SK-N-SH (cell line): Measurements from ENCODE around the gene ANO9. TPM values are rescaled to one million over a fixed set of nuclear protein-coding genes. Genes with fewer than 3 reads are reported as not detected.

ENCODE experiments used
- CTCF ChIA-PET: fragments of 300-600, 350-600 bp; formaldehyde crosslinking; extraction: SDS; loops from one replicate; lab custom pipeline; 2021; lab: Yijun Ruan, JAX
- POLR2A ChIA-PET: fragments of 350-600 bp; sonication (Branson Sonifier 250); formaldehyde crosslinking; extraction: SDS; loops from one replicate; lab custom pipeline; 2020; ENCODE audit warnings: antibody characterized with exemption, inconsistent platforms; lab: Yijun Ruan, JAX
- DNase-seq: peaks from one replicate; pipeline ENCODE4 v3.0.0; 2012
- H2AFZ ChIP-seq: fragments of 200-600 bp; sonication (generic); 2 replicates; pipeline ENCODE4 v1.8.1; 2016; ENCODE audit warnings: antibody characterized with exemption, mild to moderate bottlenecking, low read depth
- H3F3A ChIP-seq: fragments of 200-600 bp; sonication (generic); replicated peaks from 2 replicates; pipeline ENCODE3; 2016; ENCODE audit warnings: antibody characterized with exemption, mild to moderate bottlenecking; ENCODE audit not compliant: insufficient read depth
- H3K27ac ChIP-seq, 2 experiments: fragments of 200-500 bp in 1 of 2; fragments of 200-600 bp in 1 of 2; sonication (Bioruptor generic) in 1 of 2; sonication (generic), shearing (Covaris generic) in 1 of 2; 2 replicates each; pipeline versions ENCODE4 v1.5.1 to v1.6.1; 2014 to 2016; ENCODE audit warnings: low read depth in 2 of 2, inconsistent platforms in 1 of 2, low read length in 1 of 2, mild to moderate bottlenecking in 1 of 2, mixed read lengths in 1 of 2
- H3K27me3 ChIP-seq: fragments of 200-600 bp; sonication (generic), shearing (Covaris generic); 2 replicates; pipeline ENCODE4 v1.6.1; 2016; ENCODE audit warnings: mixed run types; ENCODE audit not compliant: insufficient read depth
- H3K36me3 ChIP-seq, 2 experiments: fragments of 200-500 bp in 1 of 2; fragments of 200-600 bp in 1 of 2; sonication (Bioruptor generic) in 1 of 2; sonication (generic) in 1 of 2; replicated peaks in 1 of 2; 2 replicates each; pipeline versions ENCODE3 to v1.5.1; 2014 to 2016; ENCODE audit warnings: low read length in 1 of 2, mild to moderate bottlenecking in 1 of 2; ENCODE audit not compliant: insufficient read depth in 2 of 2, control insufficient read depth in 1 of 2
- H3K4me1 ChIP-seq, 2 experiments: fragments of 200-500 bp in 1 of 2; fragments of 200-600 bp in 1 of 2; sonication (Bioruptor generic) in 1 of 2; sonication (generic), shearing (Covaris generic) in 1 of 2; 2 replicates each; pipeline versions ENCODE4 v1.5.1 to v1.6.1; 2014 to 2016; ENCODE audit warnings: low read depth in 1 of 2, low read length in 1 of 2, mixed run types in 1 of 2; ENCODE audit not compliant: insufficient read depth in 2 of 2, control insufficient read depth in 1 of 2
- H3K4me2 ChIP-seq: fragments of 200-600 bp; sonication (generic), shearing (Covaris generic); 2 replicates; pipeline ENCODE4 v1.6.1; 2017; ENCODE audit warnings: mixed run types
- H3K4me3 ChIP-seq, 2 experiments: fragments of 200-500 bp in 1 of 2; fragments of 200-600 bp in 1 of 2; sonication (Bioruptor generic) in 1 of 2; sonication (generic), shearing (Covaris generic) in 1 of 2; 2 replicates each; pipeline versions ENCODE4 v1.5.1 to v1.8.1; 2014 to 2016; ENCODE audit warnings: low read depth in 2 of 2, inconsistent platforms in 1 of 2, low read length in 1 of 2, mild to moderate bottlenecking in 1 of 2, mixed read lengths in 1 of 2, moderate library complexity in 1 of 2
- H3K79me2 ChIP-seq: fragments of 200-600 bp; sonication (generic); 2 replicates; pipeline ENCODE4 v1.8.1; 2017; ENCODE audit warnings: mild to moderate bottlenecking; ENCODE audit not compliant: insufficient read depth
- H3K9ac ChIP-seq: fragments of 200-600 bp; sonication (generic); 2 replicates; pipeline ENCODE4 v1.6.1; 2017; ENCODE audit warnings: mixed run types
- H3K9me2 ChIP-seq: fragments of 200-600 bp; sonication (generic); 2 replicates; pipeline ENCODE4 v1.6.1; 2017; ENCODE audit warnings: mixed run types
- H3K9me3 ChIP-seq: fragments of 200-600 bp; sonication (generic); 2 replicates; pipeline ENCODE4 v1.6.1; 2017; ENCODE audit warnings: mixed run types, mild to moderate bottlenecking, moderate library complexity
- H4K20me1 ChIP-seq: fragments of 200-600 bp; sonication (generic); 2 replicates; pipeline ENCODE4 v1.6.1; 2017; ENCODE audit warnings: mild to moderate bottlenecking, mixed run types; ENCODE audit not compliant: insufficient read depth
- CHD2 ChIP-seq: fragments of 150-350 bp; IDR thresholded peaks from 2 replicates; pipeline ENCODE4 v1.6.1; 2018; ENCODE audit warnings: low read length; ENCODE audit not compliant: partially characterized antibody
- FOXM1 ChIP-seq: IDR thresholded peaks from 2 replicates; pipeline ENCODE4 v1.4.0; 2012; ENCODE audit warnings: low read depth, mild to moderate bottlenecking
- GABPA ChIP-seq: IDR thresholded peaks from 2 replicates; pipeline ENCODE4 v1.4.0; 2012; ENCODE audit warnings: low read depth, mild to moderate bottlenecking
- GATA2 ChIP-seq: sonication (generic); formaldehyde crosslinking; IDR thresholded peaks from 2 replicates; pipeline ENCODE4 v1.5.0; 2020; ENCODE audit warnings: mild to moderate bottlenecking, missing genetic modification reagents
- IRF3 ChIP-seq: fragments of 150-350 bp; IDR thresholded peaks from 2 replicates; pipeline ENCODE4 v1.6.1; 2016; ENCODE audit warnings: mild to moderate bottlenecking, low read depth, low read length
- MXI1 ChIP-seq: IDR thresholded peaks from 2 replicates; pipeline ENCODE4 v1.6.1; 2012; ENCODE audit warnings: mild to moderate bottlenecking, low read depth, low read length, improper control_type of control experiment
- RAD21 ChIP-seq: IDR thresholded peaks from 2 replicates; pipeline ENCODE4 v1.6.1; 2012; ENCODE audit warnings: mild to moderate bottlenecking, low read length
- RCOR1 ChIP-seq: fragments of 150-350 bp; IDR thresholded peaks from 2 replicates; pipeline ENCODE4 v1.6.1; 2017; ENCODE audit warnings: antibody characterized with exemption, low read length
- RXRA ChIP-seq: IDR thresholded peaks from 2 replicates; pipeline ENCODE4 v1.4.0; 2012; ENCODE audit warnings: low read depth, mild to moderate bottlenecking, borderline replicate concordance
- TEAD4 ChIP-seq: IDR thresholded peaks from 2 replicates; pipeline ENCODE4 v1.4.0; 2012; ENCODE audit warnings: mild to moderate bottlenecking, borderline replicate concordance; ENCODE audit not compliant: insufficient read depth
- ZBTB33 ChIP-seq: IDR thresholded peaks from 2 replicates; pipeline ENCODE4 v1.4.0; 2012; ENCODE audit warnings: low read depth, borderline replicate concordance
- WGBS: methylation state at CpG from one replicate; pipeline ENCODE4 v1.1.6; 2017; ENCODE audit warnings: low lambda C conversion rate; 5-methylcytosine and 5-hydroxymethylcytosine counted together
- polyA plus RNA-seq, 3 experiments: library from polyadenylated mRNA; depleted of rRNA; stranded (reverse); fragments of >200 nt; gene quantifications; 2 replicates each; pipeline ENCODE4 v1.2.3, GENCODE V29; 2012

The ANO9 gene
- polyA plus RNA-seq, 1 of the 3 experiments (the other 2 are of a cell fraction) = 0.12 TPM

- TF ChIP-seq RAD21 (no peak), GABPA (no peak)
Observed at GRCh38 chr11:486189-486588, 44.4 kb upstream of the ANO9 start (continued).

GRCh38 chr11:484616-485015 is 42.8 kb upstream of the ANO9 start:
- TF ChIP-seq ZBTB33 = no peak

GRCh38 chr11:479311-479710 is 37.5 kb upstream of the ANO9 start:
- Histone ChIP-seq H4K20me1 (no peaks in the 10 kb centered on the region), H2AFZ (no peak overlapping the region), H3K9me3 (no peaks in the 10 kb centered on the region), H3K9me2 (no peaks in the 10 kb centered on the region), H3K36me3 (no peaks in the 10 kb centered on the region), H3K4me1 (no peaks in the 10 kb centered on the region; a peak in 1 of 4 replicates), H3K79me2 (0 out of 2 replicates have a peak, but pooled peaks cover 6% of the 10 kb centered on the region)
- POLR2A ChIA-PET = no interaction called here
- WGBS = 98% methylated on average over 8 of the region's 13 CpGs
- no peak for TF ChIP-seq MXI1
- TF ChIP-seq IRF3 = no peak
- no peak for TF ChIP-seq RCOR1
- no peak for TF ChIP-seq FOXM1
- TF ChIP-seq TEAD4 = no peak
- TF ChIP-seq GATA2 (CRISPR knock-in tag) = no peak
- no peak for TF ChIP-seq CHD2
- TF ChIP-seq RXRA = no peak
- TF ChIP-seq GABPA = no peak
- TF ChIP-seq, all 33 proteins: peak for 0
- CTCF ChIA-PET = interaction anchor here (0.8 to 1.7 kb wide), 2 partner anchors 10 to 82 kb away, joined by 4 to 6 read pairs; no protein-coding TSS in a partner anchor
- H3F3A ChIP-seq = no peaks in the 10 kb centered on the region
- H3K9ac ChIP-seq = no peak overlapping the region
- no peak overlapping the region for H3K4me2 ChIP-seq
- H3K4me3 ChIP-seq = no peak overlapping the region
- no peaks in the 10 kb centered on the region for H3K27me3 ChIP-seq
- no peak overlapping the region for H3K27ac ChIP-seq
- DNase-seq = no peak

More at GRCh38 chr11:484616-485015, 42.8 kb upstream of the ANO9 start:
- no peaks in the 10 kb centered on the region for H3K9me2 ChIP-seq
- CTCF ChIA-PET = no interaction called here
- no peaks in the 10 kb centered on the region for H3F3A ChIP-seq
- 97% methylated on average over 37 of the region's 38 CpGs for WGBS
- no peaks in the 10 kb centered on the region for H3K27me3 ChIP-seq
- POLR2A ChIA-PET = no interaction called here
- H3K4me2 ChIP-seq = no peak overlapping the region
- no peaks in the 10 kb centered on the region; the same call in 1 of the 2 replicates for H3K79me2 ChIP-seq
- H3K36me3 ChIP-seq = peaks cover 0 to 3% of the 10 kb centered on the region in 2 experiments
- no peak overlapping the region for H3K9ac ChIP-seq
- no peak for DNase-seq
- no peaks in the 10 kb centered on the region for H4K20me1 ChIP-seq
- H3K4me1 ChIP-seq = no peaks in the 10 kb centered on the region
- H3K27ac ChIP-seq = no peak overlapping the region
- H2AFZ ChIP-seq = no peak overlapping the region
- H3K4me3 ChIP-seq = no peak overlapping the region
- H3K9me3 ChIP-seq = no peaks in the 10 kb centered on the region
